Stimulated activated effector memory CD8-positive, alpha-beta T cell treated with anti-CD3 and anti-CD28 coated beads, Interleukin-12 subunit alpha, Interleukin-12 subunit beta, amount 100 ng/mL, for 72 hours (primary cell): ENCODE data around the gene POLR2F.

Experiments used
- ATAC-seq: fragments of 150-1000 bp; cut with Tn5 transposase; 2 replicates; pipeline ENCODE4 v1.10.0; 2021
- DNase-seq, 2 donors: peaks; one replicate each; pipeline ENCODE4 v3.0.0; 2021 to 2022; ENCODE audit warnings: low spot score in 2 of 2
- H3K27ac Mint-ChIP-seq: one replicate; pipeline ENCODE4 v1.8.0; 2022; ENCODE audit warnings: mild to moderate bottlenecking, mixed read lengths
- H3K36me3 Mint-ChIP-seq: one replicate; pipeline ENCODE4 v1.8.0; 2022; ENCODE audit warnings: mild to moderate bottlenecking, mixed read lengths
- H3K4me1 Mint-ChIP-seq: one replicate; pipeline ENCODE4 v1.8.0; 2022; ENCODE audit warnings: mixed read lengths
- H3K4me3 Mint-ChIP-seq: one replicate; pipeline ENCODE4 v1.8.0; 2022; ENCODE audit warnings: mild to moderate bottlenecking, mixed read lengths
- H3K9me3 Mint-ChIP-seq: one replicate; pipeline ENCODE4 v1.8.0; 2022; ENCODE audit warnings: mixed read lengths

Gene POLR2F

GRCh38 chr22:37953437-37954179 is at the start of gene POLR2F, which contains the start of gene C22orf23:
Gene POLR2F (plus strand): TSS chr22:37953699. CDS start chr22:37953788, 89 bp downstream.
Gene C22orf23 (minus strand): TSS chr22:37953601. CDS start chr22:37953149, 452 bp downstream.
- Mint-ChIP-seq H3K9me3 (no peaks in the 10 kb centered on the region), H3K27ac (peak within 1 kb of the TSS; percentile 97), H3K36me3 (peaks cover 41% of the 10 kb centered on the region), H3K4me1 (peaks cover 47% of the 10 kb centered on the region), H3K4me3 (peak within 1 kb of the TSS; percentile 93)
- ATAC-seq (peak; percentile 97), DNase-seq (peak; percentile 93 to 98)

DNA sequence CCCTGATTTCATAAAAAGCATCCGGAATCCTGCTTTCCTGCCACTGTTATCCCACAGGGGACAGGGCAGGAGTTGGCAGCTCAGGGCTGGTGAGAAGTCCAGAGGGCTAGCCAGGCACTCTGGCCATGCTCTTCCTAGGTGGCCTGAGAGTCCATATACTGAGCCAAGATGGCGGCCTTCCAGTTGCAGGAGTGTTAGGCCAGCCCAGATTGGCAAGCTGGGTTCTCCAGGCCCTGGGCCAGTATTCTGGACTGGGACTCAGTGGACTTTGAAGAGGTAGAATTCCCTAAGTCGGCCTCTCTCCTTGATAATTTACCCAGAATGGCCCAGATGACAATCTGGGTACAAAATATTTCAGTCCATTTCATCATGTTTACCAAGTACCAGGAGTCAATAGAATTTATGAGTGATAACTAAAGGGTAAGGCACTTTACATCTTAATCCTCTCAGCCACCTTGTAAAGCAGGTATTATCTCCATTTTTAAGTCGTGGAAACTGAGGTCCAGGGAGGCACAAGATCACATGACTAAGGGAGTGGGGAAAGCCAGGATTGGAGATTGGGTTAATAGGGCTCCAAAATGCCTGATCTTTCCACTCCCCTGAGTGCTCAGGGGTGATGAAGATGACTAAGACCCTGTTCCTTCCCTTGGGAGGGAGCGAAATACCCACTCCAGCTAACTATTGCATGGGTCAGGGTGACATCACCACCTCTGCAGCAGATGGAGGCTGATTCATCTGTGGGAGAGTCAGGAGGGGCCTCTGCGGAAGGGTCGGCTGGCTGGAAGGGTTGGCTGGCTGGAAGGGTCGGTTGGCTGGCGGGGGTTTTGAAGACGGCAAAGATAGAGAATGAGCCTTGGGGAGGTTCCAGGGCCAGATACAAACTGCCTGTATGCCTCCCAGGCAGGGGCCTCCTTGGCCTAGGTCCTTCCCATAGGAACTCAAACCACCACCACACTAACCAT is 48.6 kb upstream of the POLR2F start:
- peak overlapping the region; percentile 77 for H3K4me3 Mint-ChIP-seq
- H3K36me3 Mint-ChIP-seq = peaks cover 11% of the 10 kb centered on the region
- peak overlapping the region; percentile 94 for H3K27ac Mint-ChIP-seq
- no peaks in the 10 kb centered on the region for H3K9me3 Mint-ChIP-seq
- ATAC-seq = peak; percentile 8
- H3K4me1 Mint-ChIP-seq = peaks cover 32% of the 10 kb centered on the region
- no peak for DNase-seq

GRCh38 chr22:37905534-37906363 is 47.8 kb upstream of the POLR2F start, which contains the start of gene MICALL1:
Gene MICALL1 (plus strand): TSS chr22:37906297. CDS start chr22:37906423, 126 bp downstream.
- ATAC-seq = peak; percentile 89

GRCh38 chr22:37906364-37907008 is 47.0 kb upstream of the POLR2F start:
- H3K4me3 Mint-ChIP-seq = peak overlapping the region; percentile 64
- peak; percentile 64 for ATAC-seq
- peaks cover 11% of the 10 kb centered on the region for H3K36me3 Mint-ChIP-seq
- peak; percentile 36 to 72 for DNase-seq
- H3K4me1 Mint-ChIP-seq = peaks cover 40% of the 10 kb centered on the region
- H3K9me3 Mint-ChIP-seq = no peaks in the 10 kb centered on the region
- peak overlapping the region; percentile 78 for H3K27ac Mint-ChIP-seq

More at GRCh38 chr22:37905534-37906363, 47.8 kb upstream of the POLR2F start, which contains the start of gene MICALL1:
- DNase-seq = peak; percentile 55 to 79
- Mint-ChIP-seq H3K36me3 (peaks cover 11% of the 10 kb centered on the region), H3K4me1 (peaks cover 33% of the 10 kb centered on the region), H3K9me3 (no peaks in the 10 kb centered on the region), H3K4me3 (peak within 1 kb of the TSS; percentile 77), H3K27ac (peak within 1 kb of the TSS; percentile 94)

DNA sequence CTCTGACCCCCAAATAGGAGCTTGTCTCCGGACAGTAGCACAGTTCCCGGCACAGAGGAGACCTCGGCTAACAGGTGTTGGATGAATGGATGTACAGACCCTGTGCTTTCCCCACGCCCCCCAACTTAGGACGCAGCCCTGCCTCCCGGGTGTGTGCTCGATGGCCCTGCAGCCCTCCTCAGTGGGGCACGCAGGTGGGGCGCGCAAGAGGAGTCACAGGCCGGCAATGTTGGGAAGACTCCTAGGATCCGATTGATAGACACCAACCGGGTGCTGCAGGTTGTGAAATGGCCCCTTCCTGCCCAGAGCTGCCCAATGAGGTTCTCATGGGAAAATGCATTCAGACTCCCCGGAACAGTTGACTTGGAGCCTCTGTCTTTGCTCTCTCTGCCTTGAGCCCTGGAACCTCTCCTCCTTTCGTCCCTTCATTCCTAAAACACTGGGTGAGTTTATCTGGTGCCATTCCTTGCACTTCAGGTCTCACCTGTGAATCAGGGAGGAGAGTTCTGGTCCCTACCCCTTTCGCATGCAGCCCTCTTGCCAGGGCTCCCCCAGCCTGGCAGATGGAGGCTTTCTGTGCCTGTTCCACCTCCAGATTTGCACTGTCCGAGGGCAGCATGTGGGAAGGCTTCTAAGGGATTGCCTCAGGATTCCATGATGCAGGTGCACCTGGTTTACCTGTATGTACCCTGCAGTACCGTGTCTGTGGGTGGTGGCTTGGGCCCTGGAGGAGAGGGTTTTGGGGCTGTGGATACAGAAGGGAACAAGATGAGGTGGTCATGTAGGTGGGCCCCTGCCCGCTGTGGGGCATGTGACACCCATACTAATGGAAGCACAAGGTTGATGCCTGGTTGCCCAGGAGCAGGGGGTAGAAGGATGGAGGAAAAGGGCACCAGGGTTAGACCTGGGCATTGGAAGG is 46.2 kb upstream of the POLR2F start:
- ATAC-seq (no peak), DNase-seq (no peak)
- no peaks in the 10 kb centered on the region for H3K9me3 Mint-ChIP-seq
- H3K27ac Mint-ChIP-seq = peak overlapping the region; percentile 78
- H3K4me1 Mint-ChIP-seq = peaks cover 48% of the 10 kb centered on the region
- peaks cover 13% of the 10 kb centered on the region for H3K36me3 Mint-ChIP-seq
- peak overlapping the region; percentile 64 for H3K4me3 Mint-ChIP-seq

DNA sequence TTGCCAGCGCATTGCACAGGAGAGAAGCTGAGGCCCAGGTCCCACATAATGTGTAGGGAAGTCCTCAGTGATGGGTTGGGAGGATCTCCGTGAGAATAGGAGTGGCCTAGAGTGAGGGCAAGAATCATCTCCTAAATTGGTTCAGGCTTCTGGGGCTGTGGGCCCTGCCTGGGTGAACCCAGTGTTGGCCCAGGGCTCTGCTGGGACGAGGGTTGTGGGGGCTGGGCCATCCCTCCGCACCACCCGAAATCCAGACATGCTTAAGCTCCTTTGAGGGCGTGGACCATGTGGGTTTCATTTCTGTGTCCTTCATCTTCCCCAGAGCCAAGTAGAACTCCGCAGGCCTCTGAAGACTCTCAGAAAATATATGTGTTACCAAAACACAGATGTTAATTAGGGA is 43.7 kb upstream of the POLR2F start:
- no peaks in the 10 kb centered on the region for H3K9me3 Mint-ChIP-seq
- H3K4me3 Mint-ChIP-seq = no peak overlapping the region
- no peak for DNase-seq
- no peak for ATAC-seq
- no peak overlapping the region for H3K27ac Mint-ChIP-seq
- H3K36me3 Mint-ChIP-seq = peaks cover 34% of the 10 kb centered on the region
- peaks cover 50% of the 10 kb centered on the region for H3K4me1 Mint-ChIP-seq

DNA sequence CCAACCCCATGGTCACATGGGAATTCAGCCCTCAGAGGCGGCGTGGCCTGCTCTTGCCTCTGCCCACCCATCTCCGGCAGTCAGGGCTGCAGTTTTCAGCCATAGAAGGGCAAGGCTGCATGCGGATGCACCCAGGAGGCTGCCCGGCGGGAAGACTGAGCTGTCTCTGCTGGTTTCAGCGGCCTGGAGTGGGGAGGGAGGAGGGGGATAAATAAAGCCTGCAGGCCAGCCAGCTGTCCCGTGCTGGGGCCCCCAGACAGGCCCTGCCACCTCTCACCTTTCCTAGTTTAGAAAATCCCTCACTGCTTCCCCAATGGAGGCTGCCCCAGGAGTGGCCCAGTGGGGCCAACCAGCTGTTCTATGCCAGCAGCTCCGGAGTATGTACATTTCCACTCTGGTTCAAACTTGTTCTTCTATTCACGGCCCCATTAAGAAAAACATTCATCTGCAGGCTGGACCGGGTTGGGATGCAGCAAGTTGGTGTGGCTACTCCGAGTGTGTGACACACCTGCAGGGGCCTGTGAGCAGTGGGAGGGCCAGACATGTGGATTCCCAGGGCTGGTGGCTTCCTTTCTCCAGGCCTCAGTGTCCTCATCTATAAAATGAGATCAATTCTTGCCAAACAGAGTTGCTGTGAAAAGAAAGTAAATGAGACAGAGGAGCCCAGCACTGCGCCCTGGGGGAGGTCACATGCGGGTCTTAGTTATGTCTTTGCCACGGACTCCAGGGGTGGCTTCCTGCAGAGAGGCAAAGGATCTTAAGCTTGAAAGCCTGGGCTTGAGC is 42.4 kb upstream of the POLR2F start:
- Mint-ChIP-seq H3K4me1 (peaks cover 41% of the 10 kb centered on the region), H3K9me3 (no peaks in the 10 kb centered on the region), H3K4me3 (no peak overlapping the region), H3K27ac (peak overlapping the region; percentile 85), H3K36me3 (peaks cover 33% of the 10 kb centered on the region)
- DNase-seq = no peak
- no peak for ATAC-seq

GRCh38 chr22:37911697-37912096 is 41.8 kb upstream of the POLR2F start:
- Mint-ChIP-seq H3K9me3 (no peaks in the 10 kb centered on the region), H3K4me3 (no peak overlapping the region), H3K4me1 (peaks cover 41% of the 10 kb centered on the region), H3K27ac (peak overlapping the region; percentile 85), H3K36me3 (peaks cover 33% of the 10 kb centered on the region)
- DNase-seq (no peak), ATAC-seq (no peak)

DNA sequence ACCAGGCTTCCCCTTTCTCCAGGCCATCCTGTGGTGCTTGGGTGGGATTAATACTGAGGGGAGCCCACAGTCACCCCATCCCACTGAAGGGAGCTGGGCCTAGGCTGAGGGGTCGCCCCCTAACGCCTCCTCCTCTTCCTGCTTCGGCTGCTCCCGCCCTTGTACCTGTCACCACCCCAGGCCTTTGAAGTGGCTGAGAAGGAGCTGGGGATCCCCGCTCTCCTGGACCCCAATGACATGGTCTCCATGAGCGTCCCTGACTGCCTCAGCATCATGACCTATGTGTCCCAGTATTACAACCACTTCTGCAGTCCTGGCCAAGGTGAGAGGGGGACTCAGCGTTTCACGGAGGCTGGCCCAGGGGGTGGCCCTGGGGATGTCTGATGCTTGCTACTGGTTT is 41.3 kb upstream of the POLR2F start:
- Mint-ChIP-seq H3K9me3 (no peaks in the 10 kb centered on the region), H3K36me3 (peaks cover 33% of the 10 kb centered on the region), H3K4me3 (no peak overlapping the region), H3K4me1 (peaks cover 38% of the 10 kb centered on the region), H3K27ac (peak overlapping the region; percentile 85)
- DNase-seq (no peak), ATAC-seq (no peak)

DNA sequence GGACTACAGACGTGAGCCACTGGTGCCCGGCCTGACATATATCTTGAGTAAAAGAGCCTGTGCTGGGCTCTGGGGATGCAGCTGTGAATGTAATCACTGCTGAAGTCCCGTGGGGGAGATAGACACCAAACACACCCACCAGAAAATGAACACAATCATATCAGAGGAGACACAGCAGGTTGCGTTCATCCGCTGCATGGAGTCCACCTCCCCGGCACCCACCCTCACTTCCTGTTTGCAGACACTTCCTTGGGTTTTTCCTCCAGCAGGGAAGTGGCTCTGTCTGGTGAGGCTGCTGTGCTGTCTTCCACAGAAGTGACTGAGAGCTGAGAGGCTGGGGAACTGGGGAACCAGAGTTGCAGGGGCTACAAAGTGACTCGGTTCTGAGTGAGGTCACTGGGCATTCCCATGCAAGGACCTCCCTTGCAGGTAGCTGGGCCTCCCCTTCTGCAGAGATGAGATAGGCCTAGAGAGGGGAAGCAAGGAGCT is 40.2 kb upstream of the POLR2F start:
- Mint-ChIP-seq H3K9me3 (no peaks in the 10 kb centered on the region), H3K36me3 (peaks cover 35% of the 10 kb centered on the region), H3K4me3 (no peak overlapping the region), H3K27ac (peak overlapping the region; percentile 20), H3K4me1 (peaks cover 30% of the 10 kb centered on the region)
- ATAC-seq (no peak), DNase-seq (no peak)

DNA sequence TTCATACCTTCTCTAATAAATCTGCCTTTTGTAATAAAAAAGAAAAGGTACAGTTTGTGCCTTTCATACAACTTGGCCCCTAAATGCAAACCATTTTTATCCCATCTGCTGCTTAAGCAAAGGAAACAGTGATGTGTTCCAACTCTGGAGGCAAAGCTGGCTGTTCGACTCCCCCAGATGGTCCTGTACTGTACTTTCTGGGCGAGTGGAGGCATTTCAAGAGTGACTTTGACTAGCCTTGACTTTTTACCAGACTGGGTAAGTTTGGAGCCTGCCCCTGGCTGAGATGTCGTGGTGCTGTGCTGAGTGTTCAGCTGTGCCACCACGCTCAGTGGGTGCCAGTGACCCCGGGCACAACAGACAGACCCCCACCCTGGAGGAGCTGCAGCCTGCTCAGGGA is 37.2 kb upstream of the POLR2F start:
- no peak for ATAC-seq
- Mint-ChIP-seq H3K4me1 (peaks cover 11% of the 10 kb centered on the region), H3K36me3 (peaks cover 63% of the 10 kb centered on the region), H3K4me3 (no peak overlapping the region), H3K9me3 (no peaks in the 10 kb centered on the region), H3K27ac (no peak overlapping the region)
- no peak for DNase-seq

DNA sequence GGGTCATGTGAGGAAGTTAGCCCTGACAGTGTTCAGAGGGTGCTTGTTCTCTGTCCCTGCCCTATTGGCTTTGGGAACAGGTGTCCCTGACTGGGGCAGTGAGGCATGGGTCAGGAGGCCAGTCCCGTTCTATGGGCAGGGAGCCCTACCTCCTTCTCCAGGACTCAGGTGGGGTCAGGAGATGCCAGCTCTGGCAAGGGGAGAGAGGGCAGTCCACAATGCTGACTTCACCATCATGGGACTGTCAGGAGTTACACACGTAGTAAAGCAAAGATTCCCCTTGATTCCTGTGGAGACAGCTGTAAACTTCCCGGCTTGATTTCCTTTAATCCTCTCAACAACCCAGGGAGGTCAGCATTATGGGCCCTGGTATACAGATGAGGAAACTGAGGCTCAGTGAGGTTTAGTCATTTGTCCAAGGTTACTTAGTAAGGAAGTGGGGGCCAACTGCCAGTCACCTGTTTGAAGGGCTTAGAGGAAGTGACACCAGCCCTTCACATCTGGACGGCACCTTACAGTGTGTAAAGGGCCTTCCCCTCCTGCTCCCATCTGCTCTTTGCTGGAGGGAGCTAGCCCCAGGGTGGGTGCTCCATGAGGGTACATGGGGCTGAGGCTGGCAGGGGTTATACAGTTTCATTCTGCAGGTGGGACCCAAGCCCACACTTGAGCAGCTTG is 35.5 kb upstream of the POLR2F start:
- Mint-ChIP-seq H3K4me3 (no peak overlapping the region), H3K27ac (peak overlapping the region; percentile 40), H3K36me3 (peaks cover 54% of the 10 kb centered on the region), H3K4me1 (no peaks in the 10 kb centered on the region), H3K9me3 (no peaks in the 10 kb centered on the region)
- ATAC-seq (no peak), DNase-seq (no peak)
